Measurements from ENCODE around the gene SORCS1.

The SORCS1 gene

GRCh38 chr10:106997721-106998120 lies 166.8 kb downstream of the SORCS1 start:
- no peak for DNase-seq (ENCODE audit: low read depth, low spot score)
- no peak overlapping the region for H3K27ac ChIP-seq (ENCODE audit: low read length)
- H3K36me3 ChIP-seq (ENCODE audit: control insufficient read depth, insufficient read depth, low read length), result no peaks in the 10 kb centered on the region
- H3K9me3 ChIP-seq (ENCODE audit: control insufficient read depth, insufficient read depth, low read length), result no peaks in the 10 kb centered on the region
- WGBS (ENCODE audit: insufficient coverage, insufficient read length), result no CpG with 5 or more reads among the region's 4 CpGs
- no peaks in the 10 kb centered on the region for H3K4me1 ChIP-seq (ENCODE audit: control insufficient read depth, insufficient read depth, low read length)
- no peaks in the 10 kb centered on the region for H3K27me3 ChIP-seq (ENCODE audit: control insufficient read depth, insufficient read depth, low read length)
- no peak overlapping the region for H3K4me3 ChIP-seq (ENCODE audit: low read length)

- Histone ChIP-seq H3K9me3 (ENCODE audit: control insufficient read depth, insufficient read depth, low read length) (no peaks in the 10 kb centered on the region), H3K4me3 (ENCODE audit: low read length) (no peak overlapping the region), H3K27ac (ENCODE audit: low read length) (no peak overlapping the region), H3K4me1 (ENCODE audit: control insufficient read depth, insufficient read depth, low read length) (no peaks in the 10 kb centered on the region), H3K27me3 (ENCODE audit: control insufficient read depth, insufficient read depth, low read length) (no peaks in the 10 kb centered on the region), H3K36me3 (ENCODE audit: control insufficient read depth, insufficient read depth, low read length) (no peaks in the 10 kb centered on the region)
- no CpG with 5 or more reads among the region's 3 CpGs for WGBS (ENCODE audit: insufficient coverage, insufficient read length)
- DNase-seq (ENCODE audit: low read depth, low spot score), result no peak
Observed at GRCh38 chr10:106996510-106996909, 168.0 kb downstream of the SORCS1 start.

- no CpG with 5 or more reads among the region's 4 CpGs for WGBS (ENCODE audit: insufficient coverage, insufficient read length)
- Histone ChIP-seq H3K9me3 (ENCODE audit: control insufficient read depth, insufficient read depth, low read length) (no peaks in the 10 kb centered on the region), H3K4me3 (ENCODE audit: low read length) (no peak overlapping the region), H3K36me3 (ENCODE audit: control insufficient read depth, insufficient read depth, low read length) (no peaks in the 10 kb centered on the region), H3K27ac (ENCODE audit: low read length) (no peak overlapping the region), H3K27me3 (ENCODE audit: control insufficient read depth, insufficient read depth, low read length) (no peaks in the 10 kb centered on the region), H3K4me1 (ENCODE audit: control insufficient read depth, insufficient read depth, low read length) (no peaks in the 10 kb centered on the region)
- no peak for DNase-seq (ENCODE audit: low read depth, low spot score)
Observed at GRCh38 chr10:106992055-106992454, 172.5 kb downstream of the SORCS1 start.

- no peak overlapping the region for H3K27ac ChIP-seq (ENCODE audit: low read length)
- no peaks in the 10 kb centered on the region for H3K4me1 ChIP-seq (ENCODE audit: control insufficient read depth, insufficient read depth, low read length)
- no peaks in the 10 kb centered on the region for H3K27me3 ChIP-seq (ENCODE audit: control insufficient read depth, insufficient read depth, low read length)
- H3K4me3 ChIP-seq (ENCODE audit: low read length), result no peak overlapping the region
- no peaks in the 10 kb centered on the region for H3K36me3 ChIP-seq (ENCODE audit: control insufficient read depth, insufficient read depth, low read length)
- no peak for DNase-seq (ENCODE audit: low read depth, low spot score)
- no peaks in the 10 kb centered on the region for H3K9me3 ChIP-seq (ENCODE audit: control insufficient read depth, insufficient read depth, low read length)
- no CpG with 5 or more reads among the region's 4 CpGs for WGBS (ENCODE audit: insufficient coverage, insufficient read length)
Observed at GRCh38 chr10:106991091-106991490, 173.4 kb downstream of the SORCS1 start.

- Histone ChIP-seq H3K4me3 (ENCODE audit: low read length) (no peak overlapping the region), H3K4me1 (ENCODE audit: control insufficient read depth, insufficient read depth, low read length) (no peaks in the 10 kb centered on the region), H3K9me3 (ENCODE audit: control insufficient read depth, insufficient read depth, low read length) (no peaks in the 10 kb centered on the region), H3K27ac (ENCODE audit: low read length) (no peak overlapping the region), H3K27me3 (ENCODE audit: control insufficient read depth, insufficient read depth, low read length) (no peaks in the 10 kb centered on the region), H3K36me3 (ENCODE audit: control insufficient read depth, insufficient read depth, low read length) (no peaks in the 10 kb centered on the region)
- DNase-seq (ENCODE audit: low read depth, low spot score), result no peak
- no CpG with 5 or more reads among the region's 5 CpGs for WGBS (ENCODE audit: insufficient coverage, insufficient read length)
Observed at GRCh38 chr10:106987362-106987761, 177.1 kb downstream of the SORCS1 start.

- DNase-seq (ENCODE audit: low read depth, low spot score), result no peak
- H3K36me3 ChIP-seq (ENCODE audit: control insufficient read depth, insufficient read depth, low read length), result no peaks in the 10 kb centered on the region
- whole genome bisulfite sequencing (ENCODE audit: insufficient coverage, insufficient read length), result no CpG with 5 or more reads among the region's 4 CpGs
- H3K4me1 ChIP-seq (ENCODE audit: control insufficient read depth, insufficient read depth, low read length), result no peaks in the 10 kb centered on the region
- H3K27ac ChIP-seq (ENCODE audit: low read length), result no peak overlapping the region
- no peaks in the 10 kb centered on the region for H3K9me3 ChIP-seq (ENCODE audit: control insufficient read depth, insufficient read depth, low read length)
- H3K27me3 ChIP-seq (ENCODE audit: control insufficient read depth, insufficient read depth, low read length), result no peaks in the 10 kb centered on the region
- H3K4me3 ChIP-seq (ENCODE audit: low read length), result no peak overlapping the region
Observed at GRCh38 chr10:106982268-106982667, 182.2 kb downstream of the SORCS1 start.

- Histone ChIP-seq H3K4me3 (ENCODE audit: low read length) (no peak overlapping the region), H3K27me3 (ENCODE audit: control insufficient read depth, insufficient read depth, low read length) (no peaks in the 10 kb centered on the region), H3K36me3 (ENCODE audit: control insufficient read depth, insufficient read depth, low read length) (no peaks in the 10 kb centered on the region), H3K27ac (ENCODE audit: low read length) (no peak overlapping the region), H3K4me1 (ENCODE audit: control insufficient read depth, insufficient read depth, low read length) (no peaks in the 10 kb centered on the region), H3K9me3 (ENCODE audit: control insufficient read depth, insufficient read depth, low read length) (no peaks in the 10 kb centered on the region)
- no peak for DNase-seq (ENCODE audit: low read depth, low spot score)
- WGBS (ENCODE audit: insufficient coverage, insufficient read length), result no CpG with 5 or more reads among the region's 6 CpGs
Observed at GRCh38 chr10:106981452-106982075, 182.9 kb downstream of the SORCS1 start.

GRCh38 chr10:106980495-106981451 lies 183.7 kb downstream of the SORCS1 start:
- Histone ChIP-seq H3K9me3 (ENCODE audit: control insufficient read depth, insufficient read depth, low read length) (no peaks in the 10 kb centered on the region), H3K4me1 (ENCODE audit: control insufficient read depth, insufficient read depth, low read length) (no peaks in the 10 kb centered on the region), H3K4me3 (ENCODE audit: low read length) (no peak overlapping the region), H3K36me3 (ENCODE audit: control insufficient read depth, insufficient read depth, low read length) (no peaks in the 10 kb centered on the region), H3K27me3 (ENCODE audit: control insufficient read depth, insufficient read depth, low read length) (no peaks in the 10 kb centered on the region), H3K27ac (ENCODE audit: low read length) (no peak overlapping the region)
- WGBS (ENCODE audit: insufficient coverage, insufficient read length), result no CpG with 5 or more reads among the region's 4 CpGs
- no peak for DNase-seq (ENCODE audit: low read depth, low spot score)

GRCh38 chr10:106978756-106979155 lies 185.8 kb downstream of the SORCS1 start:
- no peaks in the 10 kb centered on the region; the same call in 1 of the 2 replicates for H3K4me1 ChIP-seq (ENCODE audit: control insufficient read depth, insufficient read depth, low read length)
- DNase-seq (ENCODE audit: low read depth, low spot score), result no peak
- H3K9me3 ChIP-seq (ENCODE audit: control insufficient read depth, insufficient read depth, low read length), result no peaks in the 10 kb centered on the region
- H3K36me3 ChIP-seq (ENCODE audit: control insufficient read depth, insufficient read depth, low read length), result no peaks in the 10 kb centered on the region
- H3K4me3 ChIP-seq (ENCODE audit: low read length), result no peak overlapping the region
- H3K27me3 ChIP-seq (ENCODE audit: control insufficient read depth, insufficient read depth, low read length), result no peaks in the 10 kb centered on the region
- no peak overlapping the region for H3K27ac ChIP-seq (ENCODE audit: low read length)
- no CpG with 5 or more reads among the region's 2 CpGs for WGBS (ENCODE audit: insufficient coverage, insufficient read length)

- H3K27me3 ChIP-seq (ENCODE audit: control insufficient read depth, insufficient read depth, low read length), result no peaks in the 10 kb centered on the region
- no CpG with 5 or more reads among the region's 1 CpG for WGBS (ENCODE audit: insufficient coverage, insufficient read length)
- H3K4me1 ChIP-seq (ENCODE audit: control insufficient read depth, insufficient read depth, low read length), result no peaks in the 10 kb centered on the region; the same call in 1 of the 2 replicates
- DNase-seq (ENCODE audit: low read depth, low spot score), result no peak
- no peak overlapping the region for H3K4me3 ChIP-seq (ENCODE audit: low read length)
- H3K9me3 ChIP-seq (ENCODE audit: control insufficient read depth, insufficient read depth, low read length), result no peaks in the 10 kb centered on the region
- no peak overlapping the region for H3K27ac ChIP-seq (ENCODE audit: low read length)
- H3K36me3 ChIP-seq (ENCODE audit: control insufficient read depth, insufficient read depth, low read length), result no peaks in the 10 kb centered on the region
Observed at GRCh38 chr10:106973716-106974115, 190.8 kb downstream of the SORCS1 start.
